Measurements from ENCODE around the gene ZNF738. TPM values are rescaled to one million over a fixed set of nuclear protein-coding genes. Genes with fewer than 3 reads are reported as not detected.

ZNF738 gene
- total and polyA plus RNA-seq, 10 of the 15 experiments (the other 5 are each of a cell fraction or from before 2014, with no cell fraction given): 11.6 to 29.4 (median 15.0) TPM

DNA sequence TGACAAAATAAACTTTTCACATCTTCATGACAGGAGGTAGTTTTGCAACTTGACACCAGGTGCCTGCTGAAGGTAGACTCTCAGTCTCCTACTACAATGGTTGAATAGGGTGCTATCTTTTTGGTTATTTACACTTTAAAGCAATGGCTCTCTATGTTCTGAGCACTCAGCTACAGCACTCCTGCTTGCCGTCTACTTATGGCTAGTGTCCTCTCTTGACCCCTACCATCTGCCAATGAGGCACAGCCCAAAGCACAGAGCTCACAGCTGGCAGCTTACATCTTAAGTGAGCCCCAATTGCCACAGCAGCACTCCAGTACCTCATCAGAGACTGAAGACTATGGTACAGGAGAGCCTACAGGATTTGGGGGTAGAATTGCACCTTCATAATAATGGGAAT is 41.0 kb upstream of the ZNF738 start (continued):
- no peak for TF ChIP-seq PRDM15 (CRISPR knock-in tag; IDR thresholded peaks at IDR 0.05)
- TF ChIP-seq, protein P1, sequence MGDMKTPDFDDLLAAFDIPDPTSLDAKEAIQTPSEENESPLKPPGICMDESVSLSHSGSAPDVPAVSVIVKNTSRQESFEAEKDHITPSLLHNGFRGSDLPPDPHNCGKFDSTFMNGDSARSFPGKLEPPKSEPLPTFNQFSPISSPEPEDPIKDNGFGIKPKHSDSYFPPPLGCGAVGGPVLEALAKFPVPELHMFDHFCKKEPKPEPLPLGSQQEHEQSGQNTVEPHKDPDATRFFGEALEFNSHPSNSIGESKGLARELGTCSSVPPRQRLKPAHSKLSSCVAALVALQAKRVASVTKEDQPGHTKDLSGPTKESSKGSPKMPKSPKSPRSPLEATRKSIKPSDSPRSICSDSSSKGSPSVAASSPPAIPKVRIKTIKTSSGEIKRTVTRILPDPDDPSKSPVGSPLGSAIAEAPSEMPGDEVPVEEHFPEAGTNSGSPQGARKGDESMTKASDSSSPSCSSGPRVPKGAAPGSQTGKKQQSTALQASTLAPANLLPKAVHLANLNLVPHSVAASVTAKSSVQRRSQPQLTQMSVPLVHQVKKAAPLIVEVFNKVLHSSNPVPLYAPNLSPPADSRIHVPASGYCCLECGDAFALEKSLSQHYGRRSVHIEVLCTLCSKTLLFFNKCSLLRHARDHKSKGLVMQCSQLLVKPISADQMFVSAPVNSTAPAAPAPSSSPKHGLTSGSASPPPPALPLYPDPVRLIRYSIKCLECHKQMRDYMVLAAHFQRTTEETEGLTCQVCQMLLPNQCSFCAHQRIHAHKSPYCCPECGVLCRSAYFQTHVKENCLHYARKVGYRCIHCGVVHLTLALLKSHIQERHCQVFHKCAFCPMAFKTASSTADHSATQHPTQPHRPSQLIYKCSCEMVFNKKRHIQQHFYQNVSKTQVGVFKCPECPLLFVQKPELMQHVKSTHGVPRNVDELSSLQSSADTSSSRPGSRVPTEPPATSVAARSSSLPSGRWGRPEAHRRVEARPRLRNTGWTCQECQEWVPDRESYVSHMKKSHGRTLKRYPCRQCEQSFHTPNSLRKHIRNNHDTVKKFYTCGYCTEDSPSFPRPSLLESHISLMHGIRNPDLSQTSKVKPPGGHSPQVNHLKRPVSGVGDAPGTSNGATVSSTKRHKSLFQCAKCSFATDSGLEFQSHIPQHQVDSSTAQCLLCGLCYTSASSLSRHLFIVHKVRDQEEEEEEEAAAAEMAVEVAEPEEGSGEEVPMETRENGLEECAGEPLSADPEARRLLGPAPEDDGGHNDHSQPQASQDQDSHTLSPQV (IDR thresholded peaks at IDR 0.05): no peak
- no peak for TF ChIP-seq KAT2A (conservative IDR thresholded peaks at IDR 0.05; ENCODE audit: control insufficient read depth, low read depth, low read length)
- TF ChIP-seq TCF12 (IDR thresholded peaks at IDR 0.05; ENCODE audit: low read depth, low read length): no peak

GRCh38 chr19:21321134-21321533 is 37.7 kb upstream of the ZNF738 start:
- peak; percentile 18 for FAIRE-seq
- no peak for TF ChIP-seq PAX5 (IDR thresholded peaks at IDR 0.05; ENCODE audit: borderline replicate concordance, low read depth, low read length)
- no peak for TF ChIP-seq BCL11A (IDR thresholded peaks at IDR 0.05; ENCODE audit: low read depth, low read length)
- no peak for TF ChIP-seq TARDBP (IDR thresholded peaks at IDR 0.05; ENCODE audit: borderline replicate concordance)
- TF ChIP-seq YY1 (IDR thresholded peaks at IDR 0.05; ENCODE audit: low read depth, low read length): no peak
- TF ChIP-seq, protein P2, sequence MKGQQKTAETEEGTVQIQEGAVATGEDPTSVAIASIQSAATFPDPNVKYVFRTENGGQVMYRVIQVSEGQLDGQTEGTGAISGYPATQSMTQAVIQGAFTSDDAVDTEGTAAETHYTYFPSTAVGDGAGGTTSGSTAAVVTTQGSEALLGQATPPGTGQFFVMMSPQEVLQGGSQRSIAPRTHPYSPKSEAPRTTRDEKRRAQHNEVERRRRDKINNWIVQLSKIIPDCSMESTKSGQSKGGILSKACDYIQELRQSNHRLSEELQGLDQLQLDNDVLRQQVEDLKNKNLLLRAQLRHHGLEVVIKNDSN (IDR thresholded peaks at IDR 0.05; ENCODE audit: borderline replicate concordance, extremely low read length, insufficient read depth, low read depth, low read length): no peak
- no peak for TF ChIP-seq MEF2B (IDR thresholded peaks at IDR 0.05; ENCODE audit: partially characterized antibody, poor library complexity, severe bottlenecking)
- no peak for TF ChIP-seq ZBTB33 (IDR thresholded peaks at IDR 0.05)
- RAD21 ChIA-PET (ENCODE audit: unreplicated experiment): no interaction called here
- BruUV-seq (replicated peaks): no TSS peak
- in situ Hi-C loops (cut with MboI) (loop anchor here (10.0 kb wide), 1 partner anchor 296 kb away; the partner anchor contains the start of gene ZNF430), intact Hi-C loops (cut with micrococcal nuclease; ENCODE audit: unreplicated experiment) (no loop called here)
- Histone ChIP-seq H3K36me3 (ENCODE audit: control insufficient read depth in 2 of 2, insufficient read depth in 2 of 2, low read length in 1 of 2) (peaks cover 0 to 8% of the 10 kb centered on the region in 2 experiments; a peak in 1 of 4 replicates), H3K4me1 (ENCODE audit: control insufficient read depth, insufficient read depth, low read length) (no peaks in the 10 kb centered on the region), H3K9me3 (replicated peaks; ENCODE audit: control insufficient read depth, insufficient read depth, low read length) (peaks cover 30% of the 10 kb centered on the region), H3K4me3 (no peak overlapping the region), H3K27ac (ENCODE audit: control insufficient read depth, insufficient read depth) (no peak overlapping the region), H2AFZ (ENCODE audit: control insufficient read depth, low read depth, low read length) (no peak overlapping the region), H3K79me2 (ENCODE audit: control insufficient read depth, insufficient read depth, low read length) (peaks cover 6% of the 10 kb centered on the region), H4K20me1 (ENCODE audit: control insufficient read depth, insufficient read depth) (no peaks in the 10 kb centered on the region), H3K4me2 (ENCODE audit: control insufficient read depth, insufficient read depth) (no peak overlapping the region), H3K9ac (ENCODE audit: control insufficient read depth, insufficient read depth, low read length) (no peak overlapping the region), H3K27me3 (replicated peaks in 1 of 2; ENCODE audit: control insufficient read depth in 2 of 2, insufficient read depth in 2 of 2, low read length in 1 of 2) (no peaks in the 10 kb centered on the region)
- WGBS (ENCODE audit: insufficient coverage, insufficient replicate concordance, low lambda C conversion rate, missing lambda C conversion rate): 86% methylated on average over 4 of the region's 4 CpGs
- POLR2A ChIA-PET: no interaction called here
- SMC1A ChIA-PET (ENCODE audit: uncharacterized antibody, unreplicated experiment): no interaction called here
- CTCF ChIA-PET: no interaction called here
- ATAC-seq: no peak
- no peak for DNase-seq (ENCODE audit: low read depth, low spot score)
